Retinal pigment epithelial cell (primary cell): ENCODE data around the gene ASMTL.
"Not testable (repeated sequence)": the region's sequence is repeated elsewhere in the genome, so short reads cannot be mapped to it uniquely, and the experiment has no call there.

Source experiments
- DNase-seq: peaks from one replicate; pipeline ENCODE4 v3.0.0-alpha.2; 2010; ENCODE audit warnings: low read depth
- H3K4me3 ChIP-seq: 2 replicates; pipeline ENCODE4 v1.5.1; 2011; ENCODE audit warnings: mild to moderate bottlenecking, low read length, control low read depth, moderate library complexity
- CTCF ChIP-seq: conservative IDR thresholded peaks from 2 replicates; pipeline ENCODE4 v1.5.1; 2011; ENCODE audit warnings: low read depth, low read length, control low read depth, inconsistent platforms

Gene ASMTL

GRCh38 chrX:1492421-1493012 is 39.8 kb upstream of the ASMTL start:
- H3K4me3 ChIP-seq, result no peak overlapping the region
- TF ChIP-seq CTCF, result no peak
- no peak for DNase-seq

- no peak for TF ChIP-seq CTCF
- H3K4me3 ChIP-seq, result no peak overlapping the region
- DNase-seq, result no peak
Observed at GRCh38 chrX:1491851-1492349, 39.2 kb upstream of the ASMTL start.

DNA sequence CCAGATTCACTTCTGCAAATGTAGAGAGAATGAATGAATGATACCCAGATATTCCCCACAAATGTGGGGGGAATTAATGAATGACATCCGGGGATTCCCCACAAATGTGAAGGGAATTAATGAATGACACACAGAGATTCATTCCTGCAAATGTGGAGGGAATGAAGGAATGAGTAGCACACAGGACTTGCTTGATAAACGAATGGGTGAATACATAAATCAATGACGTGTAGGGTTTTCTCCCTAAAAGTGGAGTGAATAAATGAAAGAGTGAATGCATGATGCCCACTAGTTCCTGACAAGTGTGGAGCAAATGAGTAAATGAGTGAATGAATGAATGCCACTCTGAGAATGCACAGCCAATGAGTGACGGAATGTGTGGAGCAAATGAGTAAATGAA is 38.5 kb upstream of the ASMTL start:
- DNase-seq, result not testable (repeated sequence)

GRCh38 chrX:1490723-1491122 is 38.0 kb upstream of the ASMTL start:
- H3K4me3 ChIP-seq, DNase-seq: not testable (repeated sequence)

More for the DNA sequence above, 38.5 kb upstream of the ASMTL start:
- H3K4me3 ChIP-seq, result not testable (repeated sequence)

GRCh38 chrX:1489354-1489753 is 36.6 kb upstream of the ASMTL start:
- not testable (repeated sequence) for DNase-seq, H3K4me3 ChIP-seq

- H3K4me3 ChIP-seq, result no peak overlapping the region
- no peak for TF ChIP-seq CTCF
- no peak for DNase-seq
Observed at GRCh38 chrX:1488745-1489144, 36.0 kb upstream of the ASMTL start.

GRCh38 chrX:1488141-1488540 is 35.4 kb upstream of the ASMTL start:
- TF ChIP-seq CTCF, result no peak
- no peak for DNase-seq
- no peak overlapping the region for H3K4me3 ChIP-seq

DNA sequence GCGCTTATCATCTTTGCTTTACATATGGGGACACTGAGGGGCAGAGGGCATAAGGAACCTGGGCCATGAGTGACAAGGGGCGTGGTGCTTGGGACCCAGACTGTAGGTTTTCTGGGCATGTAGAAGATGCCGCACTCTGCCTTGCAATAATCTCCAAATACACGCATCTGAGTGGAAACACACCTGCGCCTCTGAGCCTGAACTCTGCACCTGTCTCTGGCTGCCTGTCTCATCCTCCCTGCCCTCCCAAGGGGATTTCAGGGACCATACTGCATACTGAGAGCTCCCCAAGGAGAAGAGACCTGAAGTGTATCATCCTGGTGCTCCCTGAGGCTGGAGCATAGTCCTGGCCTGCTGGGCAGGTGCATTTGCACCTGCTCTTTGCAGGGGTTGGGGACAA is 34.7 kb upstream of the ASMTL start:
- H3K4me3 ChIP-seq, result no peak overlapping the region
- no peak for TF ChIP-seq CTCF
- DNase-seq, result no peak

- DNase-seq, result no peak
- H3K4me3 ChIP-seq, result no peak overlapping the region
- TF ChIP-seq CTCF, result no peak
Observed at GRCh38 chrX:1486749-1487361, 34.1 kb upstream of the ASMTL start.
